MM.1S (cell line): ENCODE results near the gene PMPCA.

ENCODE experiments used
- DNase-seq: peaks from one replicate; pipeline ENCODE4 v3.0.0-alpha.2; 2015
- H2AFZ ChIP-seq: fragments of 300-600 bp; sonication (generic); 2 replicates; pipeline ENCODE4 v1.6.0; 2016; ENCODE audit warnings: antibody characterized with exemption, low read length
- H3F3A ChIP-seq: fragments of 300-600 bp; sonication (generic); 2 replicates; pipeline ENCODE4 v1.6.1; 2016; ENCODE audit warnings: mild to moderate bottlenecking, antibody characterized with exemption, low read length, moderate library complexity, mixed read lengths; ENCODE audit not compliant: insufficient read depth
- H3K27ac ChIP-seq: fragments of 300-600 bp; sonication (generic); 2 replicates; pipeline ENCODE4 v1.5.1; 2016; ENCODE audit warnings: mild to moderate bottlenecking, low read length
- H3K27me3 ChIP-seq: fragments of 300-600 bp; sonication (generic); replicated peaks from 2 replicates; pipeline ENCODE4 v1.6.0; 2016; ENCODE audit warnings: low read length; ENCODE audit not compliant: insufficient read depth
- H3K36me3 ChIP-seq: fragments of 300-600 bp; sonication (generic); replicated peaks from 2 replicates; pipeline ENCODE4 v1.6.1; 2016; ENCODE audit warnings: mild to moderate bottlenecking, low read length, mixed read lengths; ENCODE audit not compliant: insufficient read depth
- H3K4me1 ChIP-seq: fragments of 300-600 bp; sonication (generic); 2 replicates; pipeline ENCODE4 v1.6.1; 2016; ENCODE audit warnings: low read length, mixed read lengths
- H3K4me2 ChIP-seq: fragments of 300-600 bp; sonication (generic); 2 replicates; pipeline ENCODE4 v1.6.0; 2016; ENCODE audit warnings: low read depth, low read length
- H3K4me3 ChIP-seq: fragments of 300-600 bp; sonication (generic); 2 replicates; pipeline ENCODE4 v1.5.1; 2016; ENCODE audit warnings: low read length, mixed read lengths
- H3K79me2 ChIP-seq: fragments of 300-600 bp; sonication (generic); 2 replicates; pipeline ENCODE4 v1.6.1; 2016; ENCODE audit warnings: mixed run types, low read length, mixed read lengths
- H3K9ac ChIP-seq: fragments of 300-600 bp; sonication (generic); 2 replicates; pipeline ENCODE4 v1.6.1; 2016; ENCODE audit warnings: low read length, mixed read lengths
- H3K9me2 ChIP-seq: fragments of 300-600 bp; sonication (generic); replicated peaks from 2 replicates; pipeline ENCODE4 v1.6.1; 2016; ENCODE audit warnings: mild to moderate bottlenecking, low read length, mixed read lengths; ENCODE audit not compliant: insufficient read depth
- H3K9me3 ChIP-seq: fragments of 300-600 bp; sonication (generic); replicated peaks from 2 replicates; pipeline ENCODE4 v1.6.1; 2016; ENCODE audit warnings: mild to moderate bottlenecking, low read length, mixed read lengths; ENCODE audit not compliant: insufficient read depth
- H4K20me1 ChIP-seq: fragments of 300-600 bp; sonication (generic); 2 replicates; pipeline ENCODE4 v1.6.1; 2016; ENCODE audit warnings: mild to moderate bottlenecking, low read length, moderate library complexity, mixed read lengths; ENCODE audit not compliant: insufficient read depth
- CTCF ChIP-seq: fragments of 300-600 bp; sonication (generic); IDR thresholded peaks from 2 replicates; pipeline ENCODE4 v1.5.1; 2016; ENCODE audit warnings: antibody characterized with exemption, low read length, mixed read lengths
- EZH2 ChIP-seq: fragments of 300-600 bp; sonication (generic); optimal IDR thresholded peaks from 2 replicates; pipeline ENCODE3; 2017; ENCODE audit warnings: low read depth, mild to moderate bottlenecking, antibody characterized with exemption, low read length, mixed read lengths
- EZH2phosphoT487 ChIP-seq: fragments of 300-600 bp; sonication (generic); IDR thresholded peaks from 2 replicates; pipeline ENCODE4 v1.6.1; 2018; ENCODE audit warnings: antibody characterized with exemption, low read length

The PMPCA gene

GRCh38 chr9:136454026-136454796 lies 43.8 kb downstream of the PMPCA start:
- Histone ChIP-seq H3K36me3 (peaks cover 4% of the 10 kb centered on the region; the same call in 1 of the 2 replicates), H2AFZ (no peak overlapping the region), H3K27ac (no peak overlapping the region), H3K9ac (no peak overlapping the region), H3K27me3 (no peaks in the 10 kb centered on the region), H3K9me2 (no peaks in the 10 kb centered on the region), H3K9me3 (no peaks in the 10 kb centered on the region), H3K4me1 (no peaks in the 10 kb centered on the region), H3K79me2 (no peaks in the 10 kb centered on the region), H3K4me3 (no peak overlapping the region), H3K4me2 (no peak overlapping the region), H3F3A (no peaks in the 10 kb centered on the region), H4K20me1 (no peaks in the 10 kb centered on the region)
- TF ChIP-seq CTCF = no peak
- TF ChIP-seq EZH2 = no peak
- TF ChIP-seq EZH2phosphoT487 = no peak
- no peak for DNase-seq

GRCh38 chr9:136455043-136456002 lies 44.9 kb downstream of the PMPCA start:
- Histone ChIP-seq H3K36me3 (peaks cover 4% of the 10 kb centered on the region; the same call in 1 of the 2 replicates), H3K27me3 (no peaks in the 10 kb centered on the region), H3K4me2 (no peak overlapping the region), H3F3A (no peaks in the 10 kb centered on the region), H2AFZ (no peak overlapping the region), H3K9me3 (no peaks in the 10 kb centered on the region), H3K79me2 (no peaks in the 10 kb centered on the region), H4K20me1 (no peaks in the 10 kb centered on the region), H3K4me3 (no peak overlapping the region), H3K27ac (no peak overlapping the region), H3K9me2 (no peaks in the 10 kb centered on the region), H3K4me1 (no peaks in the 10 kb centered on the region), H3K9ac (no peak overlapping the region)
- DNase-seq = no peak
- TF ChIP-seq EZH2 (no peak), CTCF (no peak), EZH2phosphoT487 (no peak)

- Histone ChIP-seq H3K27ac (no peak overlapping the region), H3K4me2 (no peak overlapping the region), H2AFZ (no peak overlapping the region), H3K27me3 (no peaks in the 10 kb centered on the region), H3F3A (no peaks in the 10 kb centered on the region), H3K4me1 (no peaks in the 10 kb centered on the region), H4K20me1 (no peaks in the 10 kb centered on the region), H3K79me2 (no peaks in the 10 kb centered on the region), H3K9me3 (no peaks in the 10 kb centered on the region), H3K4me3 (no peak overlapping the region), H3K9ac (no peak overlapping the region), H3K9me2 (no peaks in the 10 kb centered on the region), H3K36me3 (peaks cover 3% of the 10 kb centered on the region)
- TF ChIP-seq EZH2phosphoT487 (no peak), EZH2 (no peak), CTCF (no peak)
- no peak for DNase-seq
Measured at GRCh38 chr9:136456258-136456657, 45.8 kb downstream of the PMPCA start.
